Trophoblast cell (in vitro differentiated cells and primary cell): ENCODE measurements around the gene RIPK4.

Experiments used
- DNase-seq, 2 donors: peaks; one replicate each; pipeline ENCODE4 v3.0.0-alpha.2; 2016
- H2AFZ ChIP-seq: 2 replicates; pipeline ENCODE4 v1.6.1; 2013; ENCODE audit warnings: low read length, moderate library complexity, mild to moderate bottlenecking; ENCODE audit not compliant: insufficient read depth, poor library complexity
- H2AK5ac ChIP-seq: 2 replicates; pipeline ENCODE4 v1.6.1; 2013; ENCODE audit warnings: mild to moderate bottlenecking, low read length
- H2BK120ac ChIP-seq: 2 replicates; pipeline ENCODE4 v1.6.1; 2013; ENCODE audit warnings: low read length, mild to moderate bottlenecking, moderate library complexity; ENCODE audit not compliant: insufficient read depth, poor library complexity
- H2BK12ac ChIP-seq: 2 replicates; pipeline ENCODE4 v1.6.1; 2013; ENCODE audit warnings: mild to moderate bottlenecking, low read length, moderate library complexity
- H2BK5ac ChIP-seq: 2 replicates; pipeline ENCODE4 v1.6.1; 2013; ENCODE audit warnings: low read length, low read depth, moderate library complexity, mild to moderate bottlenecking; ENCODE audit not compliant: poor library complexity
- H3K14ac ChIP-seq: 2 replicates; pipeline ENCODE4 v1.6.1; 2013; ENCODE audit warnings: mild to moderate bottlenecking, low read length
- H3K18ac ChIP-seq: 2 replicates; pipeline ENCODE4 v1.6.1; 2013; ENCODE audit warnings: mild to moderate bottlenecking, low read length
- H3K23ac ChIP-seq: 2 replicates; pipeline ENCODE4 v1.6.1; 2013; ENCODE audit warnings: low read length
- H3K27ac ChIP-seq: 2 replicates; pipeline ENCODE4 v1.5.1; 2013; ENCODE audit warnings: low read depth, mild to moderate bottlenecking, inconsistent platforms, low read length, moderate library complexity
- H3K27me3 ChIP-seq: 2 replicates; pipeline ENCODE4 v1.6.1; 2013; ENCODE audit warnings: inconsistent platforms, mild to moderate bottlenecking, low read length, moderate library complexity; ENCODE audit not compliant: insufficient read depth
- H3K36me3 ChIP-seq, 2 experiments: 1 replicate in 1 of 2; 2 replicates in 1 of 2; pipeline ENCODE4 v1.6.1; 2013; ENCODE audit warnings: low read length in 2 of 2, mild to moderate bottlenecking in 2 of 2, moderate library complexity in 1 of 2; ENCODE audit not compliant: insufficient read depth in 2 of 2, control insufficient read depth in 1 of 2
- H3K4ac ChIP-seq: 2 replicates; pipeline ENCODE4 v1.6.1; 2013; ENCODE audit warnings: low read depth, mild to moderate bottlenecking, low read length, moderate library complexity
- H3K4me1 ChIP-seq, 2 experiments: 1 replicate in 1 of 2; 2 replicates in 1 of 2; pipeline ENCODE4 v1.6.1; 2013; ENCODE audit warnings: low read length in 2 of 2, mild to moderate bottlenecking in 2 of 2, moderate library complexity in 1 of 2; ENCODE audit not compliant: insufficient read depth in 2 of 2, control insufficient read depth in 1 of 2
- H3K4me2 ChIP-seq: 2 replicates; pipeline ENCODE4 v1.6.1; 2013; ENCODE audit warnings: inconsistent platforms, mild to moderate bottlenecking, low read length, moderate library complexity
- H3K4me3 ChIP-seq: 2 replicates; pipeline ENCODE4 v1.5.1; 2013; ENCODE audit warnings: mild to moderate bottlenecking, low read depth, low read length, inconsistent platforms
- H3K79me1 ChIP-seq: one replicate; pipeline ENCODE4 v1.6.1; 2013; ENCODE audit warnings: low read length
- H3K79me2 ChIP-seq: 2 replicates; pipeline ENCODE4 v1.6.1; 2013; ENCODE audit warnings: low read length, mild to moderate bottlenecking; ENCODE audit not compliant: control insufficient read depth, insufficient read depth, poor library complexity
- H3K9ac ChIP-seq: 2 replicates; pipeline ENCODE4 v1.6.1; 2013; ENCODE audit warnings: mild to moderate bottlenecking, low read length
- H3K9me3 ChIP-seq: 2 replicates; pipeline ENCODE4 v1.6.1; 2013; ENCODE audit warnings: low read depth, mild to moderate bottlenecking, control low read depth, inconsistent platforms, low read length; ENCODE audit not compliant: insufficient read depth
- H4K12ac ChIP-seq: 2 replicates; pipeline ENCODE4 v1.6.1; 2013; ENCODE audit warnings: low read depth, mild to moderate bottlenecking, low read length, moderate library complexity
- H4K8ac ChIP-seq: 2 replicates; pipeline ENCODE4 v1.6.1; 2013; ENCODE audit warnings: low read depth, mild to moderate bottlenecking, low read length, moderate library complexity
- H4K91ac ChIP-seq: one replicate; pipeline ENCODE4 v1.6.1; 2013; ENCODE audit warnings: low read depth, mild to moderate bottlenecking, low read length, moderate library complexity
- WGBS: extraction: QIAGEN DNeasy Blood & Tissue Kit; methylation state at CpG from one replicate; pipeline ENCODE4 v1.1.7; 2013; ENCODE audit warnings: missing lambda C conversion rate; ENCODE audit not compliant: insufficient read length, insufficient coverage; ENCODE audit errors: extremely low coverage; 5-methylcytosine and 5-hydroxymethylcytosine counted together

RIPK4 gene

GRCh38 chr21:41737651-41738324 is 29.1 kb downstream of the RIPK4 start:
- Histone ChIP-seq H4K91ac (no peak overlapping the region), H3K23ac (no peak overlapping the region), H2AK5ac (no peak overlapping the region), H3K9me3 (peaks cover 21% of the 10 kb centered on the region), H3K14ac (no peak overlapping the region), H3K18ac (no peak overlapping the region), H2BK120ac (no peak overlapping the region), H4K8ac (no peak overlapping the region), H3K27ac (no peak overlapping the region), H2AFZ (no peak overlapping the region), H3K36me3 (peaks cover 24 to 28% of the 10 kb centered on the region in 2 experiments), H3K9ac (no peak overlapping the region), H4K12ac (no peak overlapping the region), H2BK12ac (no peak overlapping the region), H3K27me3 (no peaks in the 10 kb centered on the region), H3K4me3 (peak overlapping the region; percentile 27), H2BK5ac (no peak overlapping the region), H3K79me2 (no peaks in the 10 kb centered on the region), H3K79me1 (no peaks in the 10 kb centered on the region), H3K4me1 (no peaks in the 10 kb centered on the region), H3K4me2 (no peak overlapping the region), H3K4ac (no peak overlapping the region)
- no CpG with 5 or more reads among the region's 9 CpGs for WGBS
- DNase-seq: no peak

GRCh38 chr21:41736423-41736822 is 30.4 kb downstream of the RIPK4 start:
- Histone ChIP-seq H3K27me3 (no peaks in the 10 kb centered on the region), H3K9ac (no peak overlapping the region), H4K91ac (no peak overlapping the region), H3K4ac (no peak overlapping the region), H3K9me3 (peaks cover 19% of the 10 kb centered on the region), H3K4me2 (no peak overlapping the region), H2BK5ac (no peak overlapping the region), H3K14ac (no peak overlapping the region), H2AFZ (no peak overlapping the region), H3K79me2 (no peaks in the 10 kb centered on the region), H2BK120ac (no peak overlapping the region), H3K18ac (no peak overlapping the region), H3K79me1 (no peaks in the 10 kb centered on the region), H4K8ac (no peak overlapping the region), H3K36me3 (peaks cover 15 to 17% of the 10 kb centered on the region in 2 experiments), H3K27ac (no peak overlapping the region), H3K23ac (no peak overlapping the region), H3K4me3 (no peak overlapping the region), H2AK5ac (no peak overlapping the region), H3K4me1 (no peaks in the 10 kb centered on the region), H4K12ac (no peak overlapping the region), H2BK12ac (no peak overlapping the region)
- no peak for DNase-seq
- no CpG with 5 or more reads among the region's 2 CpGs for WGBS

GRCh38 chr21:41733951-41734689 is 32.7 kb downstream of the RIPK4 start:
- no peak overlapping the region for H2BK12ac ChIP-seq
- no peak overlapping the region for H4K12ac ChIP-seq
- DNase-seq: no peak
- H3K9ac ChIP-seq: no peak overlapping the region
- H2BK120ac ChIP-seq: no peak overlapping the region
- H3K9me3 ChIP-seq: peaks cover 15% of the 10 kb centered on the region
- no peak overlapping the region for H3K14ac ChIP-seq
- H3K23ac ChIP-seq: no peak overlapping the region
- no peak overlapping the region for H4K91ac ChIP-seq
- no peak overlapping the region for H3K4me3 ChIP-seq
- H3K36me3 ChIP-seq: peaks cover 0 to 2% of the 10 kb centered on the region in 2 experiments
- H3K27ac ChIP-seq: no peak overlapping the region
- H4K8ac ChIP-seq: no peak overlapping the region
- no peak overlapping the region for H3K4ac ChIP-seq
- H3K27me3 ChIP-seq: no peaks in the 10 kb centered on the region
- WGBS: no CpG with 5 or more reads among the region's 13 CpGs
- no peaks in the 10 kb centered on the region for H3K79me1 ChIP-seq
- no peak overlapping the region for H2BK5ac ChIP-seq
- no peaks in the 10 kb centered on the region for H3K79me2 ChIP-seq
- H3K4me2 ChIP-seq: no peak overlapping the region
- no peaks in the 10 kb centered on the region for H3K4me1 ChIP-seq
- H3K18ac ChIP-seq: no peak overlapping the region
- no peak overlapping the region for H2AFZ ChIP-seq
- no peak overlapping the region for H2AK5ac ChIP-seq

- H3K27me3 ChIP-seq: peaks cover 2% of the 10 kb centered on the region
- peaks cover 4% of the 10 kb centered on the region for H3K9me3 ChIP-seq
- H3K4ac ChIP-seq: no peak overlapping the region
- H3K14ac ChIP-seq: no peak overlapping the region
- no peak overlapping the region for H4K8ac ChIP-seq
- H3K23ac ChIP-seq: no peak overlapping the region
- WGBS: no CpG with 5 or more reads among the region's 2 CpGs
- no peak overlapping the region for H3K4me2 ChIP-seq
- no peak overlapping the region for H2AFZ ChIP-seq
- peaks cover 4% of the 10 kb centered on the region for H3K79me1 ChIP-seq
- DNase-seq: no peak
- H3K36me3 ChIP-seq: no peaks in the 10 kb centered on the region
- no peak overlapping the region for H3K4me3 ChIP-seq
- H3K79me2 ChIP-seq: no peaks in the 10 kb centered on the region
- H3K18ac ChIP-seq: no peak overlapping the region
- H2BK5ac ChIP-seq: no peak overlapping the region
- no peak overlapping the region for H3K27ac ChIP-seq
- no peak overlapping the region for H2BK12ac ChIP-seq
- H2BK120ac ChIP-seq: no peak overlapping the region
- H4K12ac ChIP-seq: no peak overlapping the region
- H2AK5ac ChIP-seq: no peak overlapping the region
- H3K9ac ChIP-seq: no peak overlapping the region
- H4K91ac ChIP-seq: no peak overlapping the region
- H3K4me1 ChIP-seq: peaks cover 13 to 14% of the 10 kb centered on the region in 2 experiments
Observed at GRCh38 chr21:41731081-41731480, 35.8 kb downstream of the RIPK4 start.
